NCI-H2227 (cell line): ENCODE measurements around the gene JAZF1.

Experiments used
- DNase-seq: peaks from one replicate; lab custom pipeline; 2025; ENCODE audit not compliant: unreplicated experiment; lab: John Stamatoyannopoulos, UW

JAZF1 gene

DNA sequence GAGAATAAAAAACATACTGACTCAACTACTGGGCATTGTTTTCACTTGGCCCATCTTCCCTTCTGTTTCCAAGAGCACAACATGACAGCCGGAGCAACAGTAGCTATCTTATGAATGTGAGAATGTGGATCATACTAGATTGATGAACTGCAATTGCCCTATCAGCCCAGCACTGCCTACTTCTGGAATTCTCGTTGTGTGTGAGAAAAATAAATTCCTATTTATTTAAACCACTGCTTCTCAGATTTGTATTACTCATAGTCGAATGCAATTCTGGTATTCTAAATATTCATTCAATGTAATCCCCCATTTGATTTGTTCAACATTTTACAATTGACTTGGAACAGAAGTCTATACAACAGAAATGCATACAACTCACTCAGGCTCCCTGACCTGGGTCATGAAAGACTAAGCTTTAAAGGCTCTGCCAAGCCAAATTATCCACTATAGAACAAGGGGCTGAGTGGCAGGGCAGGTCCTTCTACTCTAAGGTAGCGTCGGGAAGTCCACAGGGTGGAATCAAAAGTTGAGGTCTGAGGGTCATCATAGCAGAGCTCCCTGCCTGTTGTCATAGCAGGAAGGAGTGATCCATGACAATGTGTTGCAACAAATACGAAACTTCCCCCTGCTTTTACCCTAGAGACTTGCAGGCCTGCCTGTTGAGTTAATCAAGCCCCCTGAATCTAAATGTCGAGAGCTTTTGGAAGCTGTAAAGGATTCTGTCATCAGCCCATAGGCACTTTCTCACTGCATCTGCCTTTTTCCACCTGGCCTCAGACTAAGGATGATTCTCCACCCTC lies 12.4 kb upstream of the JAZF1 start:
- no peak for DNase-seq

DNA sequence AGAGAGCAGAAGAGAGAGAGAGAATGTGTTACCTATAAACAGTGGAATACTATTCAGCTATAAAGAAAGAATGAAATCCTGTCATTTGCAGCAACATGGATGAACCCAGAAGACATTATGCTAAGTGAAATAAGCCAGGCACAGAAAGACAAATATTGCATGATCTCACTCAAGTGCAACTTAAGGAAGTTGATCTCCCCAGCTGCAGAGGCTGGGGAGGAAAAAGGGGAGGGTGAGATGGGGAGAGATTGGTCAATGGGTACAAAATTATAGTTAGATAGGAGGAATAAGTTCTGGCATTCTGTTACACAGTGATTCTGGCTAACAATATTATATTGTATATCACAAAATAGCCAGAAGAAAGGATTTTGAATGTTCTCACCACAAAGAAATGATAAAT lies 11.2 kb upstream of the JAZF1 start:
- DNase-seq, result no peak

- DNase-seq, result no peak
Observed at GRCh38 chr7:28191184-28191583, 10.6 kb upstream of the JAZF1 start.

GRCh38 chr7:28190077-28190710 lies 9.6 kb upstream of the JAZF1 start:
- no peak for DNase-seq

DNA sequence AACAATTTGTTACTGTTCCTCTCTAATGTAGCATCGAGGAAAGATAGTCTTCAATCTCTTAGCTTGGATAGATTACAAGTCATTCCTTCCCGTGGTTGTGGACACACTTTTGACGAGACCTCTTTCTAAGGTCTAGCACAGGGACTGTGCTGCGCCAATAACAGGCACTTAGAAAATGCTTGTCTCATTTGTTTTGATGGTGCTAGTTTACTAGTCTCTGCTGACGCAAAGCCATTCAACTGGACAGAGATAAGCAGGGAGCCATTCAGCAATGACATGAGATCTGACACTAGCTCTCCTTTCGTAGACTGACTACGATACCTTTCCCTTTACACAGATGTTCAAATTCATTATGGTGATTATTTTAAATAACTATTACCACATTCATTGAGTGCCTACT lies 6.4 kb upstream of the JAZF1 start:
- DNase-seq, result no peak

- no peak for DNase-seq
Observed at GRCh38 chr7:28183627-28184026, 3.0 kb upstream of the JAZF1 start.

GRCh38 chr7:28182071-28182471 lies 1.5 kb upstream of the JAZF1 start:
- DNase-seq, result no peak

- no peak for DNase-seq
Observed at GRCh38 chr7:28181416-28181815, 821 bp upstream of the JAZF1 start.

- peak; percentile 32 for DNase-seq
Observed at GRCh38 chr7:28180031-28180363, 598 bp downstream of the JAZF1 start.

GRCh38 chr7:28179120-28180030 lies 1.2 kb downstream of the JAZF1 start:
- DNase-seq, result peak; percentile 62

DNA sequence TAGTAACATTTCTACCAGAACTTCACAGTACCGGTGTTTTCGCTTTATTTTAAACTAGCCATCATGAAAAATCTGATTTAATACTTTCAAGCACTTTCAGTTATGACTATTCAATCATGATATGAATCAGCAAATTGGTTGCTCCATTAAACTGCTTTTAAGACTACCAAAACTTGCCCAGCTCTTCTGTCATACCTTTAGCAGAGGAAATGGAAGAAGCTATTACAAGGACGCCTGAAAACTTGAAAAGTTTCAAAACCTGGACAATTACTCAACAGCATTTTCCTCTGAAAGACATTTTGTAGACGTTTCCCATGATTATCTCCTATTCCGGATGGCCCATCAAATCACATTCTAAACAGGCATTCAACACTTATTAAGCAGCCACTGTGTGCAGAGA lies 2.0 kb downstream of the JAZF1 start:
- no peak for DNase-seq

GRCh38 chr7:28177836-28178235 lies 2.8 kb downstream of the JAZF1 start:
- no peak for DNase-seq

GRCh38 chr7:28176645-28177044 lies 4.0 kb downstream of the JAZF1 start:
- no peak for DNase-seq

DNA sequence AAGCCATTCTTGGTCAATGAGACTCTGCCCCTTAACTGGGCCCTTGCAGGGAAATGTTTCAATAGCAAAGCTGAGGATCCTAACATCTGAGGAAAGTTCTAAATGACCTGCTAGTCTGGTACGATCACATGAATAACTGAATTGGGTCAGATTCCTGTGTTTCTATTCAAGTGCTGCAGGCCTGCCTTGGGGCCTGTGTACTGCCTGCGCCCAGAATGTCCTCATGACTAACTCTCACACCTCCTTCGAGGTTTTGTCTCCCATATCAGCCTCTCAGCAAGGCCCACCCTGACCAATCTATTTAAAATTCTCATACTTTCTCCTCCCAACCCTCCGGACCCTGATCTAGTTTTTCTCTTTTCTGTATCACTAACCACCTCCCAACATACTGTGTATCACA lies 4.4 kb downstream of the JAZF1 start:
- DNase-seq, result no peak

DNA sequence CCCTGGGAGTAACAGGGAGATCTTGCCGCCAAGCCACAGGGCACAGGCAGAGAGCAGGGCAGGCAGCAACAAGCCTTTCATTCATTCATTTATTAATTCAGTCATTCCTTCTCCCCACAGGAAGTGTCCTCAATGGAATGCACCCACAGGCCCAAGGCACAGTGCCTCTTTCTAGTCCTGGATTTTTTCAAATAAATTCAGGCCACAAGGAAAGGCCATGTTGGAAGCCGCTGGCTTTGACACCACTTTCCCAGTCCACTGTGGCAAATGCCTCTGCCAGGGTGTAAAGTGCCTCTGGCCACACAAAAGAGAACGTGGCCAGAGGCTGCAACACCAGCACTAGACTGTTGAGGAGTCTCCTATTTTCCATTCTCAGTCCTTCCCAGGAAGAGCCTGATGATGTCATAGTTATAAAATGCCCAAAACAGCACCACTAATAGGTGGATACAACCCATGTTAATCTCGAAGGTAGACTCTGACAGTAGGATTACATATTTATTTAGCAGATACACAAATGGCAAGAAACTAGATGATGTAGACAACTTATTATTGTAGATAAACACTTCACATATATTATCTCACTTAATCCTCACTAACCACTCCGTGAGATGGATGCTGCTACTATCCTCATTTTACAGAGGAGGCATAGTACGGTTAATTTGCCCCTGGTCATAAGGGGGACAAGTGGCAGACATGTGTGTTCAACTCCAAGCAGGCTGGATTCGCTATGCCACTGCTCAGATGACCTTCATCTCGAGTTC lies 5.5 kb downstream of the JAZF1 start:
- DNase-seq, result no peak

- DNase-seq, result no peak
Observed at GRCh38 chr7:28174442-28174841, 6.2 kb downstream of the JAZF1 start.

DNA sequence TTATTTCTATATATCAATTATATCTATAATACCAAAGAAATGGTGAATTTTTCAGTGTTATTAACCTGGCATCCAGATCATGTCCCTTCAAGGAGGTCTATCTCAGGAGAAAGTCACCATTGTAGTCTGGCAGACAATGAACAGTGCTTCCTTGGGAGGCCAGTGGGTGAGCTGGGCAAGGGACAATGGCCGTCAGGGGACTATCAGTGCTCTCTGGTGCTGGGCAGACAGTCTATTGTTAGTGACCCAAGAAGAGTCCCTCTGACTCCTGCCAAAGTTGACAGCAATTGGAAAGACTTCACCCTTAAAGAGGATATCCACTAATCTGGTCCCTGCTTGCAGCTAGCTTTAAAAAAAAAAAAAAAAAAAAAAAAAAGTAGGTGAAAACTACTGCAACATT lies 7.1 kb downstream of the JAZF1 start:
- no peak for DNase-seq

- no peak for DNase-seq
Observed at GRCh38 chr7:28172958-28173357, 7.6 kb downstream of the JAZF1 start.

GRCh38 chr7:28170701-28171100 lies 9.9 kb downstream of the JAZF1 start:
- no peak for DNase-seq

DNA sequence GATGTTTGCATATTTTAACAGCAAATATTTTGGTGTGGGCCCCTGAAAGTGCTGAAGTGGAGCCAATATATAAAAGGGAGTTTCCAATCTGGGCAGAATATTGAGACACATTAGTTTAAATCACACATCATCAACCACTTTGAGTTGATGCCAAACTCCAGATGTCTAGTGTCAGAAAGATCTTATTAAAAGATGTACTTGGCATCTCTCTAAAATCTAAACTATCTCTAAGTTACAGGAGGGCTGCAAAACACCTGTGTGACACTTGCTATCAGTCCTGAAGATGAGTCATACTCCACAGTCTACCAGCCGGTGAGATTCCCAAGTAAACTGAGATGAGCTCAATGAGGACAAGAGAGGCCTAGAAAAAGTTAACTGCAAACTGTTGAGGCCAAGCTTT lies 11.4 kb downstream of the JAZF1 start:
- DNase-seq, result no peak
